LNCaP clone FGC (cell line): ENCODE data around the gene UQCC3.
"Not testable (repeated sequence)": the region's sequence is repeated elsewhere in the genome, so short reads cannot be mapped to it uniquely, and the experiment has no call there.

Experiments
- DNase-seq: peaks from one replicate; pipeline ENCODE4 v3.0.0-alpha.2; 2011; ENCODE audit warnings: low read depth
- H3K4me3 ChIP-seq: 2 replicates; pipeline ENCODE4 v1.5.1; 2011; ENCODE audit warnings: mild to moderate bottlenecking, low read depth, low read length, control low read depth
- TF ChIP-seq, protein P1 (sequence below): IDR thresholded peaks from 2 replicates; pipeline ENCODE4 v1.5.1; 2012; ENCODE audit warnings: mild to moderate bottlenecking; ENCODE audit not compliant: control insufficient read depth, insufficient read depth; ENCODE audit errors: extremely low read depth

The UQCC3 gene

DNA sequence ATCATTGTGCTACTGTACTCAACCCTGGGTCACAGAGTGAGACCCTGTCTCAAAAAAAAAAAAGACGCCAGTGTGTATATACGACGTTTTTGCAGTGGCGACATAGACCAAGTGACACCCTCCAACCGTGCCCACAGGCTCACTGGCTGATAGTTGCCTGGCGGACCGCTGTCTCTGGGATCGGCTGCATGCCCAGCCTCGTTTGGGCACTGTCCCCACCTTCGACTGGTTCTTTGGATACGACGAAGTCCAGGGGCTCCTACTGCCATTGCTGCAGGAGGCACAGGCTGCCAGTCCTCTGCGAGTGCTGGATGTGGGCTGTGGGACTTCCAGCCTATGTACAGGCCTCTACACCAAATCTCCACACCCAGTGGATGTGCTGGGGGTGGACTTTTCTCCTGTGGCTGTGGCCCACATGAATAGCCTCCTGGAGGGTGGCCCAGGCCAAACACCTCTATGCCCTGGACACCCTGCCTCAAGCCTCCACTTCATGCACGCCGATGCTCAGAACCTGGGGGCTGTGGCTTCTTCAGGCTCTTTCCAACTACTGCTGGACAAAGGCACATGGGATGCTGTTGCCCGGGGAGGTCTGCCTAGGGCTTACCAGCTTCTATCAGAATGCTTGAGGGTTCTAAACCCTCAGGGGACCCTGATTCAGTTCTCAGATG lies 5.1 kb upstream of the UQCC3 start:
- no peak for DNase-seq
- H3K4me3 ChIP-seq = peak overlapping the region; percentile 97
- TF ChIP-seq, protein P1, sequence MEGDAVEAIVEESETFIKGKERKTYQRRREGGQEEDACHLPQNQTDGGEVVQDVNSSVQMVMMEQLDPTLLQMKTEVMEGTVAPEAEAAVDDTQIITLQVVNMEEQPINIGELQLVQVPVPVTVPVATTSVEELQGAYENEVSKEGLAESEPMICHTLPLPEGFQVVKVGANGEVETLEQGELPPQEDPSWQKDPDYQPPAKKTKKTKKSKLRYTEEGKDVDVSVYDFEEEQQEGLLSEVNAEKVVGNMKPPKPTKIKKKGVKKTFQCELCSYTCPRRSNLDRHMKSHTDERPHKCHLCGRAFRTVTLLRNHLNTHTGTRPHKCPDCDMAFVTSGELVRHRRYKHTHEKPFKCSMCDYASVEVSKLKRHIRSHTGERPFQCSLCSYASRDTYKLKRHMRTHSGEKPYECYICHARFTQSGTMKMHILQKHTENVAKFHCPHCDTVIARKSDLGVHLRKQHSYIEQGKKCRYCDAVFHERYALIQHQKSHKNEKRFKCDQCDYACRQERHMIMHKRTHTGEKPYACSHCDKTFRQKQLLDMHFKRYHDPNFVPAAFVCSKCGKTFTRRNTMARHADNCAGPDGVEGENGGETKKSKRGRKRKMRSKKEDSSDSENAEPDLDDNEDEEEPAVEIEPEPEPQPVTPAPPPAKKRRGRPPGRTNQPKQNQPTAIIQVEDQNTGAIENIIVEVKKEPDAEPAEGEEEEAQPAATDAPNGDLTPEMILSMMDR = no peak

DNA sequence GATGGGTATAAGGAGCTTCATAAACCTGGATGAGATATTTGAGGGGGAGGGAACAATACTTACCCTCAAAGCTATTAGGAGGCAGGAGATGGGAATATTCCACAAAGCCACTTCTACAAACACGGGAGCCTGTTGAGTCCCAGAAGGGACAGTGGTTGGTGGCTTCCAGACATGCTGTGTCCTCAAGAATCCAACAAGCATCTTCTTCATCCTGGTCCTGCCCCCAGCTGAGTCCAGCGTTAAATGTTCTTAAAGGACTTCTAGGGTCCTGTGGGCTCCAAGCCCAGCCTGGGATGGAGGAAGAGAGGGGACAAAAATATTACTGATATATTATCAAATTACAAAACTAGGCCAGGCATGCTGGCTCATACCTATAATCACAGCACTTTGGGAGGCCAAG lies 4.0 kb upstream of the UQCC3 start:
- TF ChIP-seq, protein P1 = no peak
- no peak overlapping the region for H3K4me3 ChIP-seq
- DNase-seq = no peak

DNA sequence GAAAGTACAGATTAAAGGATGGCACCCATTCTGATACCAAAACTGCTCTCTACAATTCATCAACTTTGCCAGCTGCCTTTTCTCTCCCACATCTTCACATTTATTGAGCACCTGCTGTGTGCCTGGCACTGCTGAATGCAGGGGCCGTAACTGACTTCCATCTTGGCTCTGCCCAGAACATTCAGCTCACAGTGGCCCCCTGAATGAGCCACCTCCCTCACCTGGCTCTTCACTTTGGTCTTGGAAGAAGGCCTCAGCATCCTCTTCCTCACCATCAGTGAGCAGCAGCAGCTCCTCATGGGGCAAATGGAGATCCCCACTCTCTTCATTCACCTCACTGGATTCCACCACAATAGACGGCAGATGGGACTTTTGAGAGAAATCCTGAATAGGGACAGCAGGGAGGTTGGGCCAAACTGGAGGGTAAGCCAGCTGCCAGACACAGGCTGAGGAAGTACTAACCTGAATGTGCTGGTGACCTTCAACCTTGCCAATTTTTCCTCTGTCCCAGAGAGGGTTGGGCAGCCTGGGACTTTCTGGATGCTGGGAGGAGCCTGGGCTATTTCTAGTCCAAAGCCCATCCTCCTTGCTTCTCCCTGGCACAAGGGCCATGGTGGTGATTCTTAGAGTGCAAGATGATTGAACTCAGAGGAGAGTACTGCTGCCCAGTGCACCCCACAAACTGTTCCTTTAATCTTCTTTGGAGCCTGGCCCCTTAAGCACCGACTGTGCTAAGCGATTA lies 1.9 kb upstream of the UQCC3 start:
- H3K4me3 ChIP-seq = no peak overlapping the region
- TF ChIP-seq, protein P1 = no peak
- peak; percentile 71 for DNase-seq

GRCh38 chr11:62671236-62671607 lies 251 bp upstream of the UQCC3 start:
- no peak for DNase-seq
- peak overlapping the region; percentile 89 for H3K4me3 ChIP-seq
- TF ChIP-seq, protein P1 = no peak

DNA sequence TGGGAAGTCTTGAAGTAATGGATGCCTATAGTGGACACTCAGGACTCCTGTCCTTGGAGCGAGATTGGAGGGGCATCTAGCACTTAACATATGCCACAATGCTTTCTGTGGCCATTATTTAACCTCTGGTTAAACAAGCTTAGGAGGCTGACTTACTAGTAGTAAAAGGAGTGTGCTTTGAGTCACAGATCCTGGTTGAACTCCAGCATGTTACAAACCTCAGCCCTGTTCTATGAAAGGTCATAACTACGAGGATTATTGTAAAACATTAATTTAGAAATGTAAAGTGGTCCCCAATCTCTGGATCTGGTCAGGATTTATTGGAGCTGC lies 1.7 kb downstream of the UQCC3 start:
- DNase-seq = no peak
- no peak overlapping the region for H3K4me3 ChIP-seq

DNA sequence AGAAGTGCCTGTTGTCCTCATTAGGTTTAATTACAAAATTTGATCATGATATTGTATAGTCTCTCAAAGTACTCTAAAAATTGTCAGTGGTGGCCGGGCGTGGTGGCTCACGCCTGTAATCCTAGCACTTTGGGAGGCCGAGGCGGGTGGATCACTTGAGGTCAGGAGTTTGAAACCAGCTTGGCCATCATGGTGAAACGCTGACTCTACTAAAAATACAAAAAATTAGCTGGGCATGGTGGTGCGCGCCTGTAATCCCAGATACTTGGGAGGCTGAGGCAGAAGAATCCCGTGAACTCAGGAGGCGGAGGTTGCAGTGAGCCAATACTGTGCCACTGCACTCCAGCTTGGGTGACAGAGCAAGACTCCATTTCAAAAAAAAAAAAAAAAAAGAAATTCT lies 3.9 kb downstream of the UQCC3 start:
- not testable (repeated sequence) for DNase-seq, H3K4me3 ChIP-seq

More for the DNA sequence above, 1.7 kb downstream of the UQCC3 start:
- TF ChIP-seq, protein P1 = no peak

GRCh38 chr11:62676698-62677097 lies 5.2 kb downstream of the UQCC3 start:
- no peak overlapping the region for H3K4me3 ChIP-seq
- TF ChIP-seq, protein P1 = no peak
- no peak for DNase-seq
